SK-MEL-5 (cell line): ENCODE measurements around the gene RNF31. TPM values are rescaled to one million over a fixed set of nuclear protein-coding genes. Genes with fewer than 3 reads are reported as not detected.

ENCODE experiments used
- DNase-seq: peaks from one replicate; pipeline ENCODE4 v3.0.0-alpha.2; 2016; ENCODE audit warnings: low read depth, low spot score
- in situ Hi-C: cut with HindIII; loops from 2 replicates; pipeline ENCODE4 v1.10.0; 2016; ENCODE audit warnings: low sequenced_read_pairs, high pct_unique_total_duplicates, low pct_unique_long_range_greater_than_20kb
- total RNA-seq: library from RNA; depleted of rRNA; stranded (reverse); fragments of >200 nt; shearing (Covaris generic); gene quantifications from 2 replicates; pipeline ENCODE4 v1.2.3, GENCODE V29; 2014

The RNF31 gene
- total RNA-seq, 1 experiment from 2014 or later: 47.2 TPM

DNA sequence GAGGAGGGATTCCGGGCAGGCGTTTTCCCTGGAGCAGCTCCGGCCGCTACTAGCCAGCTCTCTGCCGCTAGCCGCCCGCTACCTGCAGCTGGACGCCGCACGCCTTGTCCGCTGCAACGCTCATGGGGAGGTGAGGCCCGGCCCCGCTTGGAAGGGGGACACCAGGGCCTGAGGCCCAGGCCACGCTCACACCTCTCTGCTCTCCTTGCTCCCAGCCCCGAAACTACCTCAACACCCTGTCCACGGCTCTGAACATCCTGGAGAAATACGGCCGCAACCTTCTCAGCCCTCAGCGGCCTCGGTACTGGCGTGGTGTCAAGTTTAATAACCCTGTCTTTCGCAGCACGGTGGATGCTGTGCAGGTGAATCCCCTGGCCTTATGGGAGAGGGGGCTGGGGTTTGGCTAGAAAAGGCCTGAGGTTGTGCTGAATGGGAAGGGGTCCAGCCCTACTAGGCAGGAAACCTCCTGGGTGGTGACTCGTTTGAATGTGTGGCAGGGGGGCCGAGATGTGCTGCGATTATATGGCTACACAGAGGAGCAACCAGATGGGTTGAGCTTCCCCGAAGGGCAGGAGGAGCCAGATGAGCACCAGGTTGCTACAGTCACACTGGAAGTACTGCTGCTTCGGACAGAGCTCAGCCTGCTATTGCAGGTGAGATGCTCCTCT lies 597 bp downstream of the RNF31 start:
- no peak for DNase-seq
- in situ Hi-C loops: no loop called here

GRCh38 chr14:24149302-24149969 lies 2.1 kb downstream of the RNF31 start:
- no peak for DNase-seq
- in situ Hi-C loops: no loop called here

DNA sequence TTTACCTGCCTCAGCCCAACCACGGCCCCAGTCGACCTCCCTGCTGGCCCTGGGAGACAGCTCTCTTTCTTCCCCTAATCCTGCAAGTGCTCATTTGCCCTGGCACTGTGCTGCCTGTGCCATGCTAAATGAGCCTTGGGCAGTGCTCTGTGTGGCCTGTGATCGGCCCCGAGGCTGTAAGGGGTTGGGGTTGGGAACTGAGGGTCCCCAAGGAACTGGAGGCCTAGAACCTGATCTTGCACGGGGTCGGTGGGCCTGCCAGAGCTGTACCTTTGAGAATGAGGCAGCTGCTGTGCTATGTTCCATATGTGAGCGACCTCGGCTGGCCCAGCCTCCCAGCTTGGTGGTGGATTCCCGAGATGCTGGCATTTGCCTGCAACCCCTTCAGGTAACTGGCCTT lies 2.8 kb downstream of the RNF31 start:
- in situ Hi-C loops: no loop called here

DNA sequence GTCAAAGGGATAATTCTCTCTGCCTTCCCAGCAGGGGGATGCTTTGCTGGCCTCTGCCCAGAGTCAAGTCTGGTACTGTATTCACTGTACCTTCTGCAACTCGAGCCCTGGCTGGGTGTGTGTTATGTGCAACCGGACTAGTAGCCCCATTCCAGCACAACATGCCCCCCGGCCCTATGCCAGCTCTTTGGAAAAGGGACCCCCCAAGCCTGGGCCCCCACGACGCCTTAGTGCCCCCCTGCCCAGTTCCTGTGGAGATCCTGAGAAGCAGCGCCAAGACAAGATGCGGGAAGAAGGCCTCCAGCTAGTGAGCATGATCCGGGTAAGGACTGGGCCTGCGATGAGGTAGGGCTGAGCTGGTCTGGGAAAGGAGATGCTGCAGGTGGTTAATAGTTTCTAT lies 3.3 kb downstream of the RNF31 start:
- in situ Hi-C loops: no loop called here
- no peak for DNase-seq

More for the DNA sequence above, 2.8 kb downstream of the RNF31 start:
- DNase-seq: no peak

DNA sequence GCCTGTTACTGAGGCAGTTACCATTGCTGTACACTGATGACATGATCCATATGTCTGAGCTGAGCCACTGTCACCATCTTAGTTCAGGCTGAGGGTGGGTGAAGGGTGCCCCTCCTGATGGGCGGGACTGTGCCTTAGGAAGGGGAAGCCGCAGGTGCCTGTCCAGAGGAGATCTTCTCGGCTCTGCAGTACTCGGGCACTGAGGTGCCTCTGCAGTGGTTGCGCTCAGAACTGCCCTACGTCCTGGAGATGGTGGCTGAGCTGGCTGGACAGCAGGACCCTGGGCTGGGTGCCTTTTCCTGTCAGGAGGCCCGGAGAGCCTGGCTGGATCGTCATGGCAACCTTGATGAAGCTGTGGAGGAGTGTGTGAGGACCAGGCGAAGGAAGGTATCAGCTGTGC lies 3.7 kb downstream of the RNF31 start:
- in situ Hi-C loops: no loop called here
- DNase-seq: no peak

- DNase-seq: no peak
- in situ Hi-C loops: no loop called here
Measured at GRCh38 chr14:24151404-24152080, 4.2 kb downstream of the RNF31 start.

DNA sequence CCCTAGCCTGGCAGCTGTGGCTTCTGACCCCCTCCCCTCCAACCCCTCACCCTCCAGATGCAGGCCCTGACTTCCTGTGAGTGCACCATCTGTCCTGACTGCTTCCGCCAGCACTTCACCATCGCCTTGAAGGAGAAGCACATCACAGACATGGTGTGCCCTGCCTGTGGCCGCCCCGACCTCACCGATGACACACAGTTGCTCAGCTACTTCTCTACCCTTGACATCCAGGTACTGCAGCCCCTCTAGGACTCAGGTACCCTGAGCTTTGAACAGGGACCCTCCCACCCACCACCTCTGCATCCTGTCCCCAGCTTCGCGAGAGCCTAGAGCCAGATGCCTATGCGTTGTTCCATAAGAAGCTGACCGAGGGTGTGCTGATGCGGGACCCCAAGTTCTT lies 7.8 kb downstream of the RNF31 start:
- in situ Hi-C loops: no loop called here
- DNase-seq: no peak

GRCh38 chr14:24156840-24157239 lies 9.5 kb downstream of the RNF31 start:
- in situ Hi-C loops: no loop called here
- no peak for DNase-seq

- in situ Hi-C loops: no loop called here
Measured at GRCh38 chr14:24157331-24157730, 10.0 kb downstream of the RNF31 start.

GRCh38 chr14:24159777-24160498 lies 12.6 kb downstream of the RNF31 start:
- DNase-seq: no peak
- in situ Hi-C loops: no loop called here

More at GRCh38 chr14:24157331-24157730, 10.0 kb downstream of the RNF31 start:
- no peak for DNase-seq

GRCh38 chr14:24160499-24160849 lies 13.2 kb downstream of the RNF31 start:
- in situ Hi-C loops: no loop called here
- no peak for DNase-seq

GRCh38 chr14:24160850-24161804 lies 13.8 kb downstream of the RNF31 start, which contains the start of gene IRF9:
IRF9 (plus strand) TSS chr14:24161265; CDS start chr14:24162145, 880 bp downstream.
- in situ Hi-C loops: no loop called here
- peak; percentile 94 for DNase-seq

- no peak for DNase-seq
- in situ Hi-C loops: no loop called here
Measured at GRCh38 chr14:24162093-24162492, 14.8 kb downstream of the RNF31 start.

DNA sequence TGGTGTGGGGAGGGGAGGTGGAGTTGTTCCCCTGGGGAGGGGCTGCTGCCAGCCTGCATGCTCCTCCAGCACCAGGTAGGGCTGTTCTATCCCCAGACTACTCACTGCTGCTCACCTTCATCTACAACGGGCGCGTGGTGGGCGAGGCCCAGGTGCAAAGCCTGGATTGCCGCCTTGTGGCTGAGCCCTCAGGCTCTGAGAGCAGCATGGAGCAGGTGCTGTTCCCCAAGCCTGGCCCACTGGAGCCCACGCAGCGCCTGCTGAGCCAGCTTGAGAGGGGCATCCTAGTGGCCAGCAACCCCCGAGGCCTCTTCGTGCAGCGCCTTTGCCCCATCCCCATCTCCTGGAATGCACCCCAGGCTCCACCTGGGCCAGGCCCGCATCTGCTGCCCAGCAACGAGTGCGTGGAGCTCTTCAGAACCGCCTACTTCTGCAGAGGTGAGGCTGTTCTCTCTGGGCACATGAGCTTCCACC lies 17.3 kb downstream of the RNF31 start:
- in situ Hi-C loops: no loop called here
- no peak for DNase-seq

DNA sequence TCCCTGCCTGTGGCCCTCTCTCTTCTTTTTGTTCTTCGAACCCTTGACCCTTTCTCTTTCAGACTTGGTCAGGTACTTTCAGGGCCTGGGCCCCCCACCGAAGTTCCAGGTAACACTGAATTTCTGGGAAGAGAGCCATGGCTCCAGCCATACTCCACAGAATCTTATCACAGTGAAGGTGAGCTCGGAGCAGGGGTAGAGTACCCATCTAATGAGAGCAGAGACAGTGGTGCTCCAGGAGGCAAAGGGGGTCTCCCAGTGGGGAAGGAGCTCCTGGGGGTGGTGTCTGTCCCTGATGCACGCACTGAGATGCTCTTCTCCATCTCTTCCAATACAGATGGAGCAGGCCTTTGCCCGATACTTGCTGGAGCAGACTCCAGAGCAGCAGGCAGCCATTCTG lies 18.5 kb downstream of the RNF31 start:
- in situ Hi-C loops: no loop called here
- no peak for DNase-seq

GRCh38 chr14:24167469-24168114 lies 20.3 kb downstream of the RNF31 start:
- no peak for DNase-seq
- in situ Hi-C loops: no loop called here
